Erythroblast (primary cell): ENCODE measurements around the gene DNAI7.

ENCODE experiments used
- GATA1 ChIP-seq: IDR thresholded peaks from 2 replicates; pipeline ENCODE4 v1.6.1; 2011; ENCODE audit warnings: low read depth, mild to moderate bottlenecking, control low read depth, low read length, moderate library complexity
- POLR2A ChIP-seq: IDR thresholded peaks from 2 replicates; pipeline ENCODE4 v1.6.1; 2011; ENCODE audit warnings: mild to moderate bottlenecking, low read length

DNA sequence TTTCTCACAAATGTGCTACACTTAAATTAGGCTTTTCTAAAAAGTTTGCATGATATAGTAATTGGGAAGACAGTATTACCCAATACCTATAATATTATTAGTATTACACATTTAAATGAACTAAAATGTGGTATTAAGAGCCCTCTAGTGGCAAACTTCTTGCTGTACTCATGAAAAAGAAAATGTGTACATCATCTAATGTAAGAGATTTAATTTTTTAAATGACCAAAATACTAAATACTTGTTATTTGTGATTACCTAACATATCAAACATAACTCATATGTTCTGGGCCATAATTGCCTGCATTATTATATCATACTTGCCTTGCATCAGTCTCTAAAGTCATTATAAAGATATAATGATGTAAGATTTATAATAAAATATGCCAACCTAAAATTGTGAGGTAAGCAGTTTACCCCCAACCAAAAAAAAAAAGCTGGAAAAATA lies 64.2 kb downstream of the DNAI7 start:
- TF ChIP-seq POLR2A (no peak), GATA1 (no peak)
